HepG2 (cell line): Measurements from ENCODE around the gene BCAM. TPM values are rescaled to one million over a fixed set of nuclear protein-coding genes. Genes with fewer than 3 reads are reported as not detected.
A peak's percentile ranks its signal among the peaks of the same experiment; 100 is the strongest.

ENCODE experiments used
- ATAC-seq: fragments of 200-7000 bp; cut with Tn5 transposase; 3 replicates; pipeline ENCODE4 v1.9.1; 2020; ENCODE audit warnings: mild to moderate bottlenecking, moderate library complexity
- Bru-seq: library from RNA; stranded (reverse); fragments of 400-500 nt; gene quantifications from one replicate; lab custom pipeline; 2021; lab: Mats Ljungman, UMichigan
- BruChase-seq, 2 experiments: library from RNA; stranded (reverse); fragments of 400-500 nt; gene quantifications; one replicate each; lab custom pipeline; 2021; lab: Mats Ljungman, UMichigan
- BruUV-seq: library from RNA; stranded (reverse); fragments of 400-500 nt; replicated peaks from 2 replicates; lab custom pipeline; 2021; lab: Mats Ljungman, UMichigan
- CTCF ChIA-PET: fragments of 300-600 bp; formaldehyde crosslinking; extraction: SDS; loops from one replicate; lab custom pipeline; 2021; ENCODE audit warnings: low total read pairs, inconsistent platforms, low intra/inter-chr PET ratio; lab: Yijun Ruan, JAX
- POLR2A ChIA-PET: fragments of 350-600 bp; sonication (Branson Sonifier 250); formaldehyde crosslinking; loops from one replicate; lab custom pipeline; 2020; ENCODE audit warnings: antibody characterized with exemption, inconsistent platforms; lab: Yijun Ruan, JAX
- DNase-seq: peaks from one replicate; pipeline ENCODE4 v3.0.0-alpha.2; 2015; ENCODE audit warnings: low spot score
- FAIRE-seq: peaks from 3 replicates; lab custom pipeline; 2011; peaks lifted over from hg19 to GRCh38; lab: Jason Lieb, UNC
- H2AFZ ChIP-seq: one replicate; pipeline ENCODE4 v1.6.1; 2011; ENCODE audit warnings: low read length, inconsistent platforms
- H3K27ac ChIP-seq: fragments of 300-600 bp; 3 replicates; pipeline ENCODE4 v1.8.0; 2011; ENCODE audit warnings: mixed run types, mild to moderate bottlenecking, mixed read lengths, low read length, inconsistent platforms; ENCODE audit not compliant: insufficient read depth; ENCODE audit errors: extremely low read length
- H3K27me3 ChIP-seq, 2 experiments: fragments of 200-600 bp in 1 of 2; 2 replicates in 1 of 2; 3 replicates in 1 of 2; pipeline versions ENCODE4 v1.6.0 to v1.8.0; 2011; ENCODE audit warnings: low read length in 2 of 2, mild to moderate bottlenecking in 2 of 2, moderate library complexity in 2 of 2, inconsistent platforms in 1 of 2; ENCODE audit not compliant: insufficient read depth in 2 of 2, control insufficient read depth in 1 of 2
- H3K36me3 ChIP-seq, 2 experiments: fragments of 200-600 bp in 1 of 2; replicated peaks in 1 of 2; 2 replicates in 1 of 2; 3 replicates in 1 of 2; pipeline versions ENCODE4 v1.5.1 to v1.8.0; 2011; ENCODE audit warnings: low read length in 2 of 2, inconsistent platforms in 1 of 2; ENCODE audit not compliant: insufficient read depth in 2 of 2, control insufficient read depth in 1 of 2
- H3K4me1 ChIP-seq: 2 replicates; pipeline ENCODE4 v1.5.1; 2012; ENCODE audit warnings: low read length, inconsistent platforms; ENCODE audit not compliant: insufficient read depth
- H3K4me2 ChIP-seq: 2 replicates; pipeline ENCODE4 v1.6.0; 2011; ENCODE audit warnings: low read depth, low read length, inconsistent platforms
- H3K4me3 ChIP-seq, 3 experiments: fragments of 200-600 bp in 1 of 3; sonication (generic), shearing (Covaris generic) in 1 of 3; replicated peaks in 1 of 3; 2 replicates each; pipeline ENCODE4 v1.5.1; 2011 to 2016; ENCODE audit warnings: low read length in 3 of 3, inconsistent platforms in 2 of 3, low read depth in 2 of 3, mild to moderate bottlenecking in 2 of 3, control low read depth in 1 of 3, mixed read lengths in 1 of 3; ENCODE audit not compliant: insufficient read depth in 1 of 3
- H3K79me2 ChIP-seq: one replicate; pipeline ENCODE4 v1.6.1; 2011; ENCODE audit warnings: low read length, inconsistent platforms; ENCODE audit not compliant: insufficient read depth
- H3K9ac ChIP-seq: 2 replicates; pipeline ENCODE4 v1.6.0; 2011; ENCODE audit warnings: mild to moderate bottlenecking, low read depth, low read length, inconsistent platforms; ENCODE audit not compliant: insufficient read depth
- H3K9me3 ChIP-seq: 2 replicates; pipeline ENCODE4 v1.5.1; 2012; ENCODE audit warnings: mild to moderate bottlenecking, low read length
- H4K20me1 ChIP-seq: 2 replicates; pipeline ENCODE4 v1.6.0; 2011; ENCODE audit warnings: inconsistent platforms, mild to moderate bottlenecking, low read length, moderate library complexity; ENCODE audit not compliant: insufficient read depth
- ATF7 ChIP-seq, 2 experiments: fragments of 450-650 bp in 1 of 2; sonication (generic) in 1 of 2; formaldehyde crosslinking in 1 of 2; IDR thresholded peaks; 2 replicates each; pipeline versions ENCODE4 v1.4.0 to v1.6.1; 2016 to 2020; ENCODE audit warnings: antibody characterized with exemption in 1 of 2, mild to moderate bottlenecking in 1 of 2, missing genetic modification reagents in 1 of 2
- HOXD1 ChIP-seq: sonication (generic); formaldehyde crosslinking; IDR thresholded peaks from 2 replicates; pipeline ENCODE4 v1.5.0; 2020; ENCODE audit warnings: missing genetic modification reagents
- PTBP1 ChIP-seq: fragments of 200-400 bp; formaldehyde crosslinking; IDR thresholded peaks from 2 replicates; pipeline ENCODE4 v1.6.1; 2018; ENCODE audit warnings: low read length, low read depth; ENCODE audit not compliant: poor library complexity, severe bottlenecking
- RARA ChIP-seq: IDR thresholded peaks from 2 replicates; pipeline ENCODE4 v1.6.1; 2016; ENCODE audit warnings: missing genetic modification reagents, missing compliant biosample characterization
- SAFB2 ChIP-seq: sonication (generic); formaldehyde crosslinking; IDR thresholded peaks from 2 replicates; pipeline ENCODE4 v1.5.1; 2020; ENCODE audit warnings: missing genetic modification reagents, low read depth, mild to moderate bottlenecking, borderline replicate concordance
- SP5 ChIP-seq: IDR thresholded peaks from 2 replicates; pipeline ENCODE4 v1.6.1; 2016; ENCODE audit warnings: low read depth, borderline replicate concordance
- WGBS: methylation state at CpG from one replicate; pipeline ENCODE4 v1.1.6; 2017; ENCODE audit warnings: low lambda C conversion rate; 5-methylcytosine and 5-hydroxymethylcytosine counted together
- in situ Hi-C: cut with HindIII; loops from 2 replicates; pipeline ENCODE4 v1.10.0; 2017; ENCODE audit warnings: low pct_unique_long_range_greater_than_20kb; ENCODE audit not compliant: extremely low pct_ligation_motif_present
- intact Hi-C: fragments of 100-400 bp; cut with micrococcal nuclease; formaldehyde crosslinking; loops from one replicate; pipeline ENCODE4 v1.10.0; 2022; ENCODE audit not compliant: unreplicated experiment
- long read RNA-seq, 2 experiments: library from RNA in 1 of 2; library from polyadenylated mRNA in 1 of 2; stranded (forward) in 1 of 2; unstranded in 1 of 2; transcript quantifications; one replicate each; pipeline ENCODE4 v2.0.0, GENCODE V29; 2019 to 2022
- polyA minus RNA-seq, 3 experiments: library from RNA; depleted of rRNA, polyadenylated mRNA; stranded (reverse); fragments of >200 nt; gene quantifications; 2 replicates each; pipeline ENCODE4 v1.2.3, GENCODE V29; 2011; ENCODE audit warnings: low replicate concordance in 1 of 3
- polyA plus RNA-seq, 8 experiments: library from polyadenylated mRNA; depleted of rRNA in 3 of 8; stranded (reverse) in 7 of 8; unstranded in 1 of 8; fragments of >200 nt; fragmentation: Illumina TruSeq in 4 of 8; extraction: Trizol in 4 of 8; gene quantifications; 2 replicates each; pipeline versions ENCODE4 v1.2.1 to v1.2.3, GENCODE V29; 2011 to 2016; ENCODE audit warnings: low read depth in 4 of 8, missing spikeins in 1 of 8, mixed read lengths in 1 of 8; ENCODE audit not compliant: insufficient read depth in 1 of 8
- total RNA-seq, 5 experiments: library from RNA; depleted of rRNA; stranded (reverse); fragments of >200 nt; fragmentation: Illumina TruSeq; extraction: Trizol; gene quantifications; 2 replicates each; pipeline ENCODE4 v1.2.3, GENCODE V29; 2016; ENCODE audit warnings: low read depth in 1 of 5
- TF ChIP-seq, protein P1 (sequence below): sonication (generic); formaldehyde crosslinking; IDR thresholded peaks from 2 replicates; pipeline ENCODE4 v1.9.0; 2022; ENCODE audit warnings: missing genetic modification reagents, mild to moderate bottlenecking, borderline replicate concordance
- TF ChIP-seq, protein P2 (sequence below): sonication (generic); formaldehyde crosslinking; IDR thresholded peaks from 2 replicates; pipeline ENCODE4 v1.8.1; 2023; ENCODE audit warnings: mild to moderate bottlenecking, missing genetic modification reagents

Gene BCAM, protein sequence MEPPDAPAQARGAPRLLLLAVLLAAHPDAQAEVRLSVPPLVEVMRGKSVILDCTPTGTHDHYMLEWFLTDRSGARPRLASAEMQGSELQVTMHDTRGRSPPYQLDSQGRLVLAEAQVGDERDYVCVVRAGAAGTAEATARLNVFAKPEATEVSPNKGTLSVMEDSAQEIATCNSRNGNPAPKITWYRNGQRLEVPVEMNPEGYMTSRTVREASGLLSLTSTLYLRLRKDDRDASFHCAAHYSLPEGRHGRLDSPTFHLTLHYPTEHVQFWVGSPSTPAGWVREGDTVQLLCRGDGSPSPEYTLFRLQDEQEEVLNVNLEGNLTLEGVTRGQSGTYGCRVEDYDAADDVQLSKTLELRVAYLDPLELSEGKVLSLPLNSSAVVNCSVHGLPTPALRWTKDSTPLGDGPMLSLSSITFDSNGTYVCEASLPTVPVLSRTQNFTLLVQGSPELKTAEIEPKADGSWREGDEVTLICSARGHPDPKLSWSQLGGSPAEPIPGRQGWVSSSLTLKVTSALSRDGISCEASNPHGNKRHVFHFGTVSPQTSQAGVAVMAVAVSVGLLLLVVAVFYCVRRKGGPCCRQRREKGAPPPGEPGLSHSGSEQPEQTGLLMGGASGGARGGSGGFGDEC
- 30.6 and 51.2 TPM in 2 replicates for total RNA-seq (2016; rRNA removed; fragmentation: Illumina TruSeq; extraction: Trizol)
- total RNA-seq (2016; cell fraction: cytosol; rRNA removed; fragmentation: Illumina TruSeq; extraction: Trizol; ENCODE audit: low read depth), result 13.8 and 14.2 TPM in 2 replicates
- 22.1 and 59.2 TPM in 2 replicates for total RNA-seq (2016; cell fraction: insoluble cytoplasmic fraction; rRNA removed; fragmentation: Illumina TruSeq; extraction: Trizol)
- 23.6 and 25.3 TPM in 2 replicates for total RNA-seq (2016; cell fraction: membrane; rRNA removed; fragmentation: Illumina TruSeq; extraction: Trizol)
- 82.3 and 107 TPM in 2 replicates for total RNA-seq (2016; cell fraction: nucleus; rRNA removed; fragmentation: Illumina TruSeq; extraction: Trizol)
- 62.7 and 68.0 TPM in 2 replicates for polyA plus RNA-seq (2011; rRNA removed)
- 30.5 and 43.7 TPM in 2 replicates for polyA plus RNA-seq (2011; cell fraction: cytosol; rRNA removed)
- polyA plus RNA-seq (2011; cell fraction: nucleus; rRNA removed), result 347 and 430 TPM in 2 replicates
- polyA plus RNA-seq (2012), result 225 and 263 TPM in 2 replicates
- 20.9 and 22.6 TPM in 2 replicates for polyA plus RNA-seq (2016; cell fraction: cytosol; fragmentation: Illumina TruSeq; extraction: Trizol; ENCODE audit: low read depth)
- polyA plus RNA-seq (2016; cell fraction: insoluble cytoplasmic fraction; fragmentation: Illumina TruSeq; extraction: Trizol; ENCODE audit: low read depth), result 55.5 and 77.0 TPM in 2 replicates
- 33.0 and 38.0 TPM in 2 replicates for polyA plus RNA-seq (2016; cell fraction: membrane; fragmentation: Illumina TruSeq; extraction: Trizol; ENCODE audit: low read depth)
- polyA plus RNA-seq (2016; cell fraction: nucleus; fragmentation: Illumina TruSeq; extraction: Trizol; ENCODE audit: insufficient read depth, low read depth), result 426 and 433 TPM in 2 replicates
- polyA minus RNA-seq (2011; rRNA and poly(A)+ RNA removed; ENCODE audit: low replicate concordance), result 67.0 TPM in 1 of 2 replicates, not detected in the other
- 53.4 and 68.9 TPM in 2 replicates for polyA minus RNA-seq (2011; cell fraction: cytosol; rRNA and poly(A)+ RNA removed)
- 37.1 and 45.6 TPM in 2 replicates for polyA minus RNA-seq (2011; cell fraction: nucleus; rRNA and poly(A)+ RNA removed)
- Bru-seq, nascent RNA, result percentile 89 among the genes with signal in this experiment
- BruChase-seq, experiment 1, labeled RNA remaining after a 6-hour chase, result percentile 96 among the genes with signal in this experiment
- percentile 93 among the genes with signal in this experiment for BruChase-seq, experiment 2, labeled RNA remaining after a 2-hour chase
- long read RNA-seq, experiment 1, transcript BCAM-201 (15 exons, 2,453 nt), result major isoform, 12 of 19 reads
- long read RNA-seq, experiment 1, partial matches to known transcripts, result 5 of 19 reads
- long read RNA-seq, experiment 1, other reads (novel, unspliced or antisense), result 0 of 19 reads
- long read RNA-seq, experiment 2, transcript BCAM-209 (14 exons, 3,414 nt), result minor isoform, 23 of 997 reads
- long read RNA-seq, experiment 2, transcript BCAM-201 (15 exons, 2,453 nt), result major isoform, 506 of 997 reads
- long read RNA-seq, experiment 2, partial matches to known transcripts, result 357 of 997 reads
- long read RNA-seq, experiment 2, other reads (novel, unspliced or antisense), result 108 of 997 reads

DNA sequence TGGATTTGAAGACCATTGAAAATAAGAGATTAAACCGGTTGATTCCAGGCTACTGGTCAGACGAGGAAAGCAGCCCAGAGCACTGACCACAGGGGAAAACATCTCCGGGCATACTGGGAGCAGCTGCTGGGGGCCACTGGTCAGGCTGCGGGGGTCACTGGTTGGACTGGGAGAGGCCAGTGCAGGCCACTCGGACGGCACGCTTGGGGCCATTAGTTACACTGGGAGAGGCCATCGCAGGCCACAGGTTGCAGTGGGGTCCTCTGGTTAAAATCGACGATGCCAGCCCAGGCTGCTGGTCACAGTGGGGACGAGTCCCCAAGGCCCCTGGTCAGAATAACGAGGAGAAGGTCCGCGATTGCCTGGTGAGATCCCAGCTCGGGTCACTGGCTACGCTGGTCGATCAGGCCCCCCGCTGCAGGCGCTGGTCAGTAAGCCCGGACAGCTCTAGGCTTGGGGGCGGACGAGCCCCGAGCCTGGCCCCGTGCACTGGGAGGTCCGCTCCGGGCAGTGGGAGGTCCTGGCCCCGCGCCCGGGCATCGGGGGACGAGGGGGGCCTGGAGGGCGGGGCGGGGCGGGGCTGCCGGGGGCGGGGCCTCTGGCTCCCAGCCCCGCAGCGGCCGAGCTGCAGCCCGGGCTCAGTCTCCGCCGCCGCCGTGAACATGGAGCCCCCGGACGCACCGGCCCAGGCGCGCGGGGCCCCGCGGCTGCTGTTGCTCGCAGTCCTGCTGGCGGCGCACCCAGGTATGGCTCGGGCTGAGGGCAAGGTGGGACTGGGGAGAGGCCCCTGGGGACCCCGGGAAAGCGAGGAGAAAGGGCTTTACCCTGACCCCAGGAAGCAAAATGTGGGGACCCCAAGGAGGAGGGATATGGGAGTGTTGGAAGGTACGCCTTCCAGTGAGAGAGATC lies at the start of gene BCAM:
Gene BCAM (plus strand): TSS at position 641 of the 909 bp plus-strand sequence. CDS start 22 bp downstream, at position 663.
- DNase-seq, result peak; percentile 65
- peak; percentile 79 for ATAC-seq
- Histone ChIP-seq H3K4me3 (peak within 1 kb of the TSS; percentile 65 to 99 (median 94)), H3K27me3 (no peaks in the 10 kb centered on the region; a peak in 1 of 5 replicates), H3K9ac (peak within 1 kb of the TSS; percentile 87), H3K79me2 (peaks cover 21% of the 10 kb centered on the region), H4K20me1 (0 out of 2 replicates have a peak, but pooled peaks cover 6% of the 10 kb centered on the region), H3K9me3 (no peaks in the 10 kb centered on the region), H3K4me2 (peak within 1 kb of the TSS; percentile 96), H3K36me3 (peaks cover 4 to 14% of the 10 kb centered on the region in 2 experiments), H3K4me1 (peaks cover 64% of the 10 kb centered on the region), H2AFZ (no peak within 1 kb of the TSS), H3K27ac (peak within 1 kb of the TSS; percentile 87)
- intact Hi-C loops, result loop anchor here (1.0 to 5.0 kb wide), 3 partner anchors 24 to 37 kb away; no protein-coding TSS in a partner anchor
- no peak for FAIRE-seq
- ChIA-PET POLR2A (interaction anchor here (0.6 to 4.0 kb wide), 15 partner anchors 11 to 153 kb away, joined by 3 to 76 read pairs (median 4); partner anchors contain the start of genes APOE and NECTIN2), CTCF (interaction anchor here (1.1 to 2.7 kb wide), 3 partner anchors 24 to 37 kb away, joined by 3 to 28 read pairs (median 4); partner anchors contain the start of gene NECTIN2)
- in situ Hi-C loops, result no loop called here
- BruUV-seq, result TSS peak; percentile 87
- under 1% methylated on average over 10 of the region's 59 CpGs for WGBS
- TF ChIP-seq, protein P1, sequence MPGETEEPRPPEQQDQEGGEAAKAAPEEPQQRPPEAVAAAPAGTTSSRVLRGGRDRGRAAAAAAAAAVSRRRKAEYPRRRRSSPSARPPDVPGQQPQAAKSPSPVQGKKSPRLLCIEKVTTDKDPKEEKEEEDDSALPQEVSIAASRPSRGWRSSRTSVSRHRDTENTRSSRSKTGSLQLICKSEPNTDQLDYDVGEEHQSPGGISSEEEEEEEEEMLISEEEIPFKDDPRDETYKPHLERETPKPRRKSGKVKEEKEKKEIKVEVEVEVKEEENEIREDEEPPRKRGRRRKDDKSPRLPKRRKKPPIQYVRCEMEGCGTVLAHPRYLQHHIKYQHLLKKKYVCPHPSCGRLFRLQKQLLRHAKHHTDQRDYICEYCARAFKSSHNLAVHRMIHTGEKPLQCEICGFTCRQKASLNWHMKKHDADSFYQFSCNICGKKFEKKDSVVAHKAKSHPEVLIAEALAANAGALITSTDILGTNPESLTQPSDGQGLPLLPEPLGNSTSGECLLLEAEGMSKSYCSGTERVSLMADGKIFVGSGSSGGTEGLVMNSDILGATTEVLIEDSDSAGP (CRISPR knock-in tag), result peak; percentile 37
- peak; percentile 35 for TF ChIP-seq PTBP1
- TF ChIP-seq SP5 (CRISPR knock-in tag), result peak; percentile 88
- no peak for TF ChIP-seq ATF7 (IDR thresholded peaks at IDR 0.05)
- TF ChIP-seq ATF7 (CRISPR knock-in tag; IDR thresholded peaks at IDR 0.05), result 0 out of 2 replicates have a peak, but pooled peaks have one; percentile 48
- 0 out of 2 replicates have a peak, but pooled peaks have one; percentile 24 for TF ChIP-seq SAFB2
- TF ChIP-seq RARA (CRISPR knock-in tag), result peak; percentile 38
- TF ChIP-seq HOXD1, result peak; percentile 17; the same call in 1 of the 2 replicates
- TF ChIP-seq, protein P2, sequence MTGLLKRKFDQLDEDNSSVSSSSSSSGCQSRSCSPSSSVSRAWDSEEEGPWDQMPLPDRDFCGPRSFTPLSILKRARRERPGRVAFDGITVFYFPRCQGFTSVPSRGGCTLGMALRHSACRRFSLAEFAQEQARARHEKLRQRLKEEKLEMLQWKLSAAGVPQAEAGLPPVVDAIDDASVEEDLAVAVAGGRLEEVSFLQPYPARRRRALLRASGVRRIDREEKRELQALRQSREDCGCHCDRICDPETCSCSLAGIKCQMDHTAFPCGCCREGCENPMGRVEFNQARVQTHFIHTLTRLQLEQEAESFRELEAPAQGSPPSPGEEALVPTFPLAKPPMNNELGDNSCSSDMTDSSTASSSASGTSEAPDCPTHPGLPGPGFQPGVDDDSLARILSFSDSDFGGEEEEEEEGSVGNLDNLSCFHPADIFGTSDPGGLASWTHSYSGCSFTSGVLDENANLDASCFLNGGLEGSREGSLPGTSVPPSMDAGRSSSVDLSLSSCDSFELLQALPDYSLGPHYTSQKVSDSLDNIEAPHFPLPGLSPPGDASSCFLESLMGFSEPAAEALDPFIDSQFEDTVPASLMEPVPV, result 0 out of 2 replicates have a peak, but pooled peaks have one; percentile 40
